Activated T-helper 1 cell treated with Interleukin-2 at 50 U/mL for 16 hours (primary cell): ENCODE measurements around the gene C17orf67.
"Not testable (repeated sequence)": the region's sequence is repeated elsewhere in the genome, so short reads cannot be mapped to it uniquely, and the experiment has no call there.

Experiments
- DNase-seq: peaks from one replicate; pipeline ENCODE4 v3.0.0-alpha.2; 2020; ENCODE audit warnings: low read depth

Gene C17orf67

GRCh38 chr17:56773124-56773523 is 60.6 kb downstream of the C17orf67 start:
- DNase-seq = no peak

- no peak for DNase-seq
Measured at GRCh38 chr17:56772442-56772841, 61.3 kb downstream of the C17orf67 start.

GRCh38 chr17:56771975-56772374 is 61.7 kb downstream of the C17orf67 start:
- no peak for DNase-seq

- no peak for DNase-seq
Measured at GRCh38 chr17:56771563-56771962, 62.2 kb downstream of the C17orf67 start.

GRCh38 chr17:56770427-56770826 is 63.3 kb downstream of the C17orf67 start:
- DNase-seq = no peak

GRCh38 chr17:56765449-56765848 is 68.3 kb downstream of the C17orf67 start:
- DNase-seq = no peak

- no peak for DNase-seq
Measured at GRCh38 chr17:56762988-56763387, 70.7 kb downstream of the C17orf67 start.

- no peak for DNase-seq
Measured at GRCh38 chr17:56762144-56762543, 71.6 kb downstream of the C17orf67 start.

GRCh38 chr17:56761387-56761786 is 72.3 kb downstream of the C17orf67 start:
- no peak for DNase-seq

GRCh38 chr17:56757611-56758010 is 76.1 kb downstream of the C17orf67 start:
- DNase-seq = not testable (repeated sequence)

- no peak for DNase-seq
Measured at GRCh38 chr17:56756536-56756935, 77.2 kb downstream of the C17orf67 start.

- DNase-seq = no peak
Measured at GRCh38 chr17:56755310-56755709, 78.4 kb downstream of the C17orf67 start.

GRCh38 chr17:56754523-56755208 is 79.1 kb downstream of the C17orf67 start:
- DNase-seq = no peak

- DNase-seq = no peak
Measured at GRCh38 chr17:56752263-56752836, 81.4 kb downstream of the C17orf67 start.

- DNase-seq = no peak
Measured at GRCh38 chr17:56751145-56751738, 82.5 kb downstream of the C17orf67 start.

- no peak for DNase-seq
Measured at GRCh38 chr17:56744721-56745120, 89.0 kb downstream of the C17orf67 start.

GRCh38 chr17:56742601-56743000 is 91.1 kb downstream of the C17orf67 start:
- no peak for DNase-seq
